HEK293 (cell line): ENCODE results near the gene ZNF550.
A peak's percentile ranks its signal among the peaks of the same experiment; 100 is the strongest.

Experiments
- BCL11B ChIP-seq: fragments of 450-650 bp; formaldehyde crosslinking; IDR thresholded peaks from 2 replicates; pipeline ENCODE4 v1.5.1; 2016; ENCODE audit warnings: low read depth, missing biosample characterization, missing genetic modification characterization
- HOXA7 ChIP-seq: sonication (generic); formaldehyde crosslinking; IDR thresholded peaks from 2 replicates; pipeline ENCODE4 v1.8.1; 2022; ENCODE audit warnings: missing genetic modification reagents, borderline replicate concordance
- HOXD13 ChIP-seq: sonication (generic); formaldehyde crosslinking; IDR thresholded peaks from 2 replicates; pipeline ENCODE4 v1.8.0; 2022; ENCODE audit warnings: missing genetic modification reagents, borderline replicate concordance
- KLF10 ChIP-seq: fragments of 450-650 bp; IDR thresholded peaks from 2 replicates; pipeline ENCODE4 v1.5.1; 2018; ENCODE audit warnings: missing biosample characterization, mild to moderate bottlenecking, missing genetic modification characterization
- MYNN ChIP-seq: fragments of 450-650 bp; formaldehyde crosslinking; IDR thresholded peaks from 2 replicates; pipeline ENCODE4 v1.5.1; 2016; ENCODE audit warnings: missing biosample characterization, missing genetic modification characterization, borderline replicate concordance
- SETDB1 ChIP-seq: IDR thresholded peaks from one replicate; pipeline ENCODE4 v1.6.1; 2017; ENCODE audit warnings: mild to moderate bottlenecking, low read length, moderate library complexity, mixed read lengths; ENCODE audit not compliant: insufficient read length
- SP2 ChIP-seq: fragments of 450-650 bp; formaldehyde crosslinking; IDR thresholded peaks from 2 replicates; pipeline ENCODE4 v1.5.1; 2016; ENCODE audit warnings: missing biosample characterization, missing genetic modification characterization
- YY1 ChIP-seq: fragments of 450-650 bp; formaldehyde crosslinking; IDR thresholded peaks from 2 replicates; pipeline ENCODE4 v1.5.1; 2018; ENCODE audit warnings: missing biosample characterization, missing genetic modification characterization
- ZBTB17 ChIP-seq: fragments of 450-650 bp; formaldehyde crosslinking; IDR thresholded peaks from 2 replicates; pipeline ENCODE4 v1.5.1; 2016; ENCODE audit warnings: missing biosample characterization, missing genetic modification characterization
- ZBTB48 ChIP-seq: fragments of 450-650 bp; formaldehyde crosslinking; IDR thresholded peaks from 2 replicates; pipeline ENCODE4 v1.5.1; 2016; ENCODE audit warnings: missing biosample characterization, missing genetic modification characterization
- ZFP37 ChIP-seq: fragments of 450-650 bp; formaldehyde crosslinking; IDR thresholded peaks from 2 replicates; pipeline ENCODE4 v1.5.1; 2016; ENCODE audit warnings: missing biosample characterization, missing genetic modification characterization
- ZNF121 ChIP-seq: fragments of 450-650 bp; formaldehyde crosslinking; IDR thresholded peaks from 2 replicates; pipeline ENCODE4 v1.5.1; 2016; ENCODE audit warnings: missing biosample characterization, missing genetic modification characterization
- ZNF16 ChIP-seq: fragments of 450-650 bp; formaldehyde crosslinking; IDR thresholded peaks from 2 replicates; pipeline ENCODE4 v1.5.1; 2016; ENCODE audit warnings: low read depth, missing biosample characterization, missing genetic modification characterization
- ZNF169 ChIP-seq: fragments of 450-650 bp; formaldehyde crosslinking; IDR thresholded peaks from 2 replicates; pipeline ENCODE4 v1.5.1; 2016; ENCODE audit warnings: missing biosample characterization, missing genetic modification characterization
- ZNF2 ChIP-seq: fragments of 450-650 bp; formaldehyde crosslinking; IDR thresholded peaks from 2 replicates; pipeline ENCODE4 v1.5.1; 2016; ENCODE audit warnings: missing biosample characterization, missing genetic modification characterization
- ZNF274 ChIP-seq, 2 experiments: fragments of 200-500 bp in 1 of 2; fragments of 450-650 bp in 1 of 2; sonication (Bioruptor generic) in 1 of 2; formaldehyde crosslinking in 1 of 2; IDR thresholded peaks; 2 replicates each; pipeline versions ENCODE4 v1.5.1 to v1.6.1; 2014 to 2016; ENCODE audit warnings: borderline replicate concordance in 1 of 2, inconsistent platforms in 1 of 2, low read length in 1 of 2, missing biosample characterization in 1 of 2, missing genetic modification characterization in 1 of 2
- ZNF391 ChIP-seq: fragments of 450-650 bp; formaldehyde crosslinking; IDR thresholded peaks from 2 replicates; pipeline ENCODE4 v1.5.1; 2016; ENCODE audit warnings: low read depth, missing biosample characterization, missing genetic modification characterization, borderline replicate concordance
- ZNF416 ChIP-seq: fragments of 450-650 bp; formaldehyde crosslinking; IDR thresholded peaks from 2 replicates; pipeline ENCODE4 v1.5.1; 2016; ENCODE audit warnings: missing biosample characterization, missing genetic modification characterization
- ZNF473 ChIP-seq: fragments of 450-650 bp; formaldehyde crosslinking; IDR thresholded peaks from 2 replicates; pipeline ENCODE4 v1.5.1; 2017; ENCODE audit warnings: missing biosample characterization, missing genetic modification characterization
- ZNF530 ChIP-seq: fragments of 450-650 bp; formaldehyde crosslinking; IDR thresholded peaks from 2 replicates; pipeline ENCODE4 v1.5.1; 2016; ENCODE audit warnings: low read depth, missing biosample characterization, missing genetic modification characterization
- ZNF560 ChIP-seq: fragments of 450-650 bp; formaldehyde crosslinking; IDR thresholded peaks from 2 replicates; pipeline ENCODE4 v1.5.1; 2017; ENCODE audit warnings: missing biosample characterization, missing genetic modification characterization, borderline replicate concordance
- ZNF561 ChIP-seq: fragments of 450-650 bp; IDR thresholded peaks from 2 replicates; pipeline ENCODE4 v1.5.1; 2018; ENCODE audit warnings: missing biosample characterization, missing genetic modification characterization, borderline replicate concordance
- ZNF626 ChIP-seq: fragments of 450-650 bp; sonication (Bioruptor Pico); formaldehyde crosslinking; IDR thresholded peaks from 2 replicates; pipeline ENCODE4 v1.5.1; 2018; ENCODE audit warnings: missing biosample characterization, missing genetic modification characterization, inconsistent platforms
- ZNF654 ChIP-seq: fragments of 450-650 bp; formaldehyde crosslinking; IDR thresholded peaks from 2 replicates; pipeline ENCODE4 v1.5.1; 2016; ENCODE audit warnings: low read depth, missing biosample characterization, missing genetic modification characterization
- ZNF677 ChIP-seq: fragments of 450-650 bp; IDR thresholded peaks from 2 replicates; pipeline ENCODE4 v1.5.0; 2018; ENCODE audit warnings: missing biosample characterization, mild to moderate bottlenecking, missing genetic modification characterization, moderate library complexity
- ZNF701 ChIP-seq: fragments of 450-650 bp; formaldehyde crosslinking; IDR thresholded peaks from 2 replicates; pipeline ENCODE4 v1.5.1; 2016; ENCODE audit warnings: missing biosample characterization, missing genetic modification characterization
- ZNF76 ChIP-seq: fragments of 450-650 bp; formaldehyde crosslinking; IDR thresholded peaks from 2 replicates; pipeline ENCODE4; 2016; ENCODE audit warnings: low read depth, missing biosample characterization, missing genetic modification characterization, borderline replicate concordance
- ZSCAN30 ChIP-seq: fragments of 450-650 bp; IDR thresholded peaks from 2 replicates; pipeline ENCODE4 v1.5.1; 2018; ENCODE audit warnings: missing biosample characterization, mild to moderate bottlenecking, missing genetic modification characterization, moderate library complexity
- TF ChIP-seq, protein P1 (sequence below): fragments of 450-650 bp; formaldehyde crosslinking; IDR thresholded peaks from 2 replicates; pipeline ENCODE4 v1.5.1; 2016; ENCODE audit warnings: missing biosample characterization, missing genetic modification characterization
- TF ChIP-seq, protein P2 (sequence below): fragments of 450-650 bp; formaldehyde crosslinking; IDR thresholded peaks from 2 replicates; pipeline ENCODE4 v1.5.1; 2017; ENCODE audit warnings: missing biosample characterization, mild to moderate bottlenecking, missing genetic modification characterization, moderate library complexity
- TF ChIP-seq, protein P3 (sequence below): fragments of 450-650 bp; formaldehyde crosslinking; IDR thresholded peaks from 2 replicates; pipeline ENCODE4 v1.5.1; 2016; ENCODE audit warnings: missing biosample characterization, missing genetic modification characterization, low read depth
- TF ChIP-seq, protein P4 (sequence below): fragments of 450-650 bp; formaldehyde crosslinking; IDR thresholded peaks from 2 replicates; pipeline ENCODE4 v1.5.1; 2016; ENCODE audit warnings: missing biosample characterization, missing genetic modification characterization

Gene ZNF550

DNA sequence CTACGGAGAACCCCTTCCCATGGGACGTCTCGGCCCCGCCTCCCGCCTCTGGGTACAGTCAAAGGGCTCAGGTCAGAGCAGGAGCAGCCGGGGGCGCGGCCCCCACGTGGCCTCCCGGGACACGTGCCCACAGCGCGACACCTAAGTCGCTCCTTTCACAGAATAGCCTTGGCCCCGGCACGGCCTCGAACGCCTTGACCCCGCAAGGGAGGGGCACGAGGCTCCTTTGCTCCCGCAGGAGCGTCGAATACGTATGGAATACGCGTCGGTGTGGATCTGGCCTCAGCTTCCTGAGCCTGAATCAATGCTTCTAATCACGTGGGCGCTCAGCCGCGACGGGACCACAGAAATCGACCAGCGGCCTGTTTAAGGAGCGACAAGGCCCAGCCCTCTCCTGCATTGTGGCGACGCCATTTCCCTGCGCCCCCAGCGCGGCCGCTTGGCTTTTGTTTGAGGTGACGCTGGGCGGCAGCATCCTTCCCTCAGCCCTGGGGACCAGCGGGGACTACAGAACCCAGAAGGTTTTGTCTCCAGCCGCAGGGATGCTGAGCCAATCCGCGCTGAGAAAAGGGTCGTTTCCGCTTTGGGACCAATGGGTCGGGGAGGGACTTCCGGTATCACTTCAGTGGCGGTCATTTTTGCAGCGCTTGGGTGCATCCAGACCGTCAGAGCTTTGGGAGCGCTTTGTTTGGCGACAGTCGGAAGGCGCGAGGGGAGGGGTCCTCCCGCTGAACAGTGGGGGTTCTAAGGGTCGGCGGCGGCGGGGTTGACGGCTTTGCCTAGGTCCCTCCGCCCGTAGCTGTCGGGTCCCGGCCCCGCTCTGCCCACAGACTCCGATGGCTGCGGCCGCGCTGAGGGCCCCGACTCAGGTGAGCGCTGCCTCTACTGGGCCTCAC, 24.1 kb upstream of the ZNF550 start, which contains the start of gene ZIK1 (continued):
- TF ChIP-seq ZSCAN30: no peak
- TF ChIP-seq, protein P1, sequence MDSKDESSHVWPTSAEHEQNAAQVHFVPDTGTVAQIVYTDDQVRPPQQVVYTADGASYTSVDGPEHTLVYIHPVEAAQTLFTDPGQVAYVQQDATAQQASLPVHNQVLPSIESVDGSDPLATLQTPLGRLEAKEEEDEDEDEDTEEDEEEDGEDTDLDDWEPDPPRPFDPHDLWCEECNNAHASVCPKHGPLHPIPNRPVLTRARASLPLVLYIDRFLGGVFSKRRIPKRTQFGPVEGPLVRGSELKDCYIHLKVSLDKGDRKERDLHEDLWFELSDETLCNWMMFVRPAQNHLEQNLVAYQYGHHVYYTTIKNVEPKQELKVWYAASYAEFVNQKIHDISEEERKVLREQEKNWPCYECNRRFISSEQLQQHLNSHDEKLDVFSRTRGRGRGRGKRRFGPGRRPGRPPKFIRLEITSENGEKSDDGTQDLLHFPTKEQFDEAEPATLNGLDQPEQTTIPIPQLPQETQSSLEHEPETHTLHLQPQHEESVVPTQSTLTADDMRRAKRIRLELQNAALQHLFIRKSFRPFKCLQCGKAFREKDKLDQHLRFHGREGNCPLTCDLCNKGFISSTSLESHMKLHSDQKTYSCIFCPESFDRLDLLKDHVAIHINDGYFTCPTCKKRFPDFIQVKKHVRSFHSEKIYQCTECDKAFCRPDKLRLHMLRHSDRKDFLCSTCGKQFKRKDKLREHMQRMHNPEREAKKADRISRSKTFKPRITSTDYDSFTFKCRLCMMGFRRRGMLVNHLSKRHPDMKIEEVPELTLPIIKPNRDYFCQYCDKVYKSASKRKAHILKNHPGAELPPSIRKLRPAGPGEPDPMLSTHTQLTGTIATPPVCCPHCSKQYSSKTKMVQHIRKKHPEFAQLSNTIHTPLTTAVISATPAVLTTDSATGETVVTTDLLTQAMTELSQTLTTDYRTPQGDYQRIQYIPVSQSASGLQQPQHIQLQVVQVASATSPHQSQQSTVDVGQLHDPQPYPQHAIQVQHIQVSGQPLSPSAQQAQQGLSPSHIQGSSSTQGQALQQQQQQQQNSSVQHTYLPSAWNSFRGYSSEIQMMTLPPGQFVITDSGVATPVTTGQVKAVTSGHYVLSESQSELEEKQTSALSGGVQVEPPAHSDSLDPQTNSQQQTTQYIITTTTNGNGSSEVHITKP: 0 out of 2 replicates have a peak, but pooled peaks have one; percentile 41
- 0 out of 2 replicates have a peak, but pooled peaks have one; percentile 37 for TF ChIP-seq ZNF416
- TF ChIP-seq ZNF473: no peak
- TF ChIP-seq ZFP37 (tag by site-specific recombination): no peak
- TF ChIP-seq SP2 (tag by site-specific recombination): peak; percentile 82
- TF ChIP-seq ZNF626: 0 out of 2 replicates have a peak, but pooled peaks have one; percentile 6
- 0 out of 2 replicates have a peak, but pooled peaks have one; percentile 51 for TF ChIP-seq ZNF561 (tag by site-specific recombination)
- TF ChIP-seq ZBTB48 (tag by site-specific recombination): 0 out of 2 replicates have a peak, but pooled peaks have one; percentile 23
- TF ChIP-seq, protein P2, sequence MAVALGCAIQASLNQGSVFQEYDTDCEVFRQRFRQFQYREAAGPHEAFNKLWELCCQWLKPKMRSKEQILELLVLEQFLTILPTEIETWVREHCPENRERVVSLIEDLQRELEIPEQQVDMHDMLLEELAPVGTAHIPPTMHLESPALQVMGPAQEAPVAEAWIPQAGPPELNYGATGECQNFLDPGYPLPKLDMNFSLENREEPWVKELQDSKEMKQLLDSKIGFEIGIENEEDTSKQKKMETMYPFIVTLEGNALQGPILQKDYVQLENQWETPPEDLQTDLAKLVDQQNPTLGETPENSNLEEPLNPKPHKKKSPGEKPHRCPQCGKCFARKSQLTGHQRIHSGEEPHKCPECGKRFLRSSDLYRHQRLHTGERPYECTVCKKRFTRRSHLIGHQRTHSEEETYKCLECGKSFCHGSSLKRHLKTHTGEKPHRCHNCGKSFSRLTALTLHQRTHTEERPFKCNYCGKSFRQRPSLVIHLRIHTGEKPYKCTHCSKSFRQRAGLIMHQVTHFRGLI (tag by site-specific recombination): no peak
- no peak for TF ChIP-seq ZNF274 (IDR thresholded peaks at IDR 0.05; ENCODE audit: low read length)
- no peak for TF ChIP-seq ZNF274 (tag by site-specific recombination; IDR thresholded peaks at IDR 0.05; ENCODE audit: borderline replicate concordance)
- TF ChIP-seq, protein P3, sequence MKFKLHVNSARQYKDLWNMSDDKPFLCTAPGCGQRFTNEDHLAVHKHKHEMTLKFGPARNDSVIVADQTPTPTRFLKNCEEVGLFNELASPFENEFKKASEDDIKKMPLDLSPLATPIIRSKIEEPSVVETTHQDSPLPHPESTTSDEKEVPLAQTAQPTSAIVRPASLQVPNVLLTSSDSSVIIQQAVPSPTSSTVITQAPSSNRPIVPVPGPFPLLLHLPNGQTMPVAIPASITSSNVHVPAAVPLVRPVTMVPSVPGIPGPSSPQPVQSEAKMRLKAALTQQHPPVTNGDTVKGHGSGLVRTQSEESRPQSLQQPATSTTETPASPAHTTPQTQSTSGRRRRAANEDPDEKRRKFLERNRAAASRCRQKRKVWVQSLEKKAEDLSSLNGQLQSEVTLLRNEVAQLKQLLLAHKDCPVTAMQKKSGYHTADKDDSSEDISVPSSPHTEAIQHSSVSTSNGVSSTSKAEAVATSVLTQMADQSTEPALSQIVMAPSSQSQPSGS: no peak
- no peak for TF ChIP-seq ZNF530 (tag by site-specific recombination)
- no peak for TF ChIP-seq ZNF701 (tag by site-specific recombination)
- peak; percentile 97 for TF ChIP-seq HOXD13 (CRISPR knock-in tag)
- peak; percentile 78; the same call in 1 of the 2 replicates for TF ChIP-seq ZNF76 (tag by site-specific recombination)
- TF ChIP-seq KLF10 (tag by site-specific recombination): no peak
- TF ChIP-seq SETDB1: no peak
- no peak for TF ChIP-seq ZNF16 (tag by site-specific recombination)
- 0 out of 2 replicates have a peak, but pooled peaks have one; percentile 4 for TF ChIP-seq ZNF560 (tag by site-specific recombination)
- TF ChIP-seq MYNN (tag by site-specific recombination): no peak
- 0 out of 2 replicates have a peak, but pooled peaks have one; percentile 25 for TF ChIP-seq ZNF169
- TF ChIP-seq ZNF121 (tag by site-specific recombination): no peak
- peak; percentile 46; the same call in 1 of the 2 replicates for TF ChIP-seq YY1
- no peak for TF ChIP-seq HOXA7 (CRISPR knock-in tag)
- no peak for TF ChIP-seq ZNF654
- TF ChIP-seq ZBTB17 (tag by site-specific recombination): peak; percentile 65
- TF ChIP-seq BCL11B (tag by site-specific recombination): no peak
- 0 out of 2 replicates have a peak, but pooled peaks have one; percentile 31 for TF ChIP-seq ZNF2 (tag by site-specific recombination)
- peak; percentile 52; the same call in 1 of the 2 replicates for TF ChIP-seq ZNF391 (tag by site-specific recombination)
- TF ChIP-seq, protein P4, sequence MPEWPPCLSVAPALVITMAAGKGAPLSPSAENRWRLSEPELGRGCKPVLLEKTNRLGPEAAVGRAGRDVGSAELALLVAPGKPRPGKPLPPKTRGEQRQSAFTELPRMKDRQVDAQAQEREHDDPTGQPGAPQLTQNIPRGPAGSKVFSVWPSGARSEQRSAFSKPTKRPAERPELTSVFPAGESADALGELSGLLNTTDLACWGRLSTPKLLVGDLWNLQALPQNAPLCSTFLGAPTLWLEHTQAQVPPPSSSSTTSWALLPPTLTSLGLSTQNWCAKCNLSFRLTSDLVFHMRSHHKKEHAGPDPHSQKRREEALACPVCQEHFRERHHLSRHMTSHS (tag by site-specific recombination): no peak
- TF ChIP-seq ZNF677 (tag by site-specific recombination): no peak
